GM18498 (cell line): ENCODE results near the gene DLGAP1.
"Not testable (repeated sequence)": the region's sequence is repeated elsewhere in the genome, so short reads cannot be mapped to it uniquely, and the experiment has no call there.

Experiments used
- ATAC-seq: cut with Tn5 transposase; IDR thresholded peaks from one replicate; pipeline ENCODE4 v1.9.1; 2021; ENCODE audit warnings: mild to moderate bottlenecking, moderate library complexity; ENCODE audit not compliant: unreplicated experiment

Gene DLGAP1

GRCh38 chr18:3581890-3582289 is 873.2 kb downstream of the DLGAP1 start:
- ATAC-seq = no peak

GRCh38 chr18:3580523-3581025 is 874.5 kb downstream of the DLGAP1 start:
- not testable (repeated sequence) for ATAC-seq

GRCh38 chr18:3579701-3580100 is 875.4 kb downstream of the DLGAP1 start:
- ATAC-seq = no peak

GRCh38 chr18:3578621-3579020 is 876.5 kb downstream of the DLGAP1 start:
- ATAC-seq = no peak

- no peak for ATAC-seq
These were observed 877.7 kb downstream of the DLGAP1 start for GRCh38 chr18:3577281-3577855.

- no peak for ATAC-seq
These were observed 882.3 kb downstream of the DLGAP1 start for GRCh38 chr18:3572761-3573160.

- ATAC-seq = no peak
These were observed 888.3 kb downstream of the DLGAP1 start for GRCh38 chr18:3566851-3567250.

GRCh38 chr18:3560755-3561154 is 894.4 kb downstream of the DLGAP1 start:
- no peak for ATAC-seq

- ATAC-seq = no peak
These were observed 900.2 kb downstream of the DLGAP1 start for GRCh38 chr18:3554811-3555427.

GRCh38 chr18:3554091-3554601 is 901.0 kb downstream of the DLGAP1 start:
- ATAC-seq = no peak

- no peak for ATAC-seq
These were observed 902.8 kb downstream of the DLGAP1 start for GRCh38 chr18:3552305-3552704.

- ATAC-seq = no peak
These were observed 907.1 kb downstream of the DLGAP1 start for GRCh38 chr18:3547891-3548615.

GRCh38 chr18:3546106-3546505 is 909.0 kb downstream of the DLGAP1 start:
- no peak for ATAC-seq

GRCh38 chr18:3544537-3544936 is 910.6 kb downstream of the DLGAP1 start:
- ATAC-seq = no peak

- ATAC-seq = peak; percentile 92
These were observed 913.3 kb downstream of the DLGAP1 start for GRCh38 chr18:3541549-3542386.

- ATAC-seq = no peak
These were observed 914.1 kb downstream of the DLGAP1 start for GRCh38 chr18:3540805-3541548.

GRCh38 chr18:3538954-3539617 is 916.0 kb downstream of the DLGAP1 start:
- no peak for ATAC-seq

GRCh38 chr18:3538456-3538855 is 916.7 kb downstream of the DLGAP1 start:
- ATAC-seq = no peak

- no peak for ATAC-seq
These were observed 924.3 kb downstream of the DLGAP1 start for GRCh38 chr18:3530807-3531206.

GRCh38 chr18:3529601-3530000 is 925.5 kb downstream of the DLGAP1 start:
- no peak for ATAC-seq
